Esophagus (tissue), 2 donors: ENCODE results near the gene GPR132. TPM values are rescaled to one million over a fixed set of nuclear protein-coding genes. Genes with fewer than 3 reads are reported as not detected.
A peak's percentile ranks its signal among the peaks of the same experiment; 100 is the strongest.

Experiments
- H3K27ac ChIP-seq, 2 donors: one replicate each; pipeline ENCODE4 v1.5.1; 2013; ENCODE audit warnings: low read depth in 2 of 2, mild to moderate bottlenecking in 2 of 2, inconsistent platforms in 1 of 2, low read length in 1 of 2, moderate library complexity in 1 of 2
- H3K27me3 ChIP-seq, 2 donors: one replicate each; pipeline ENCODE4 v1.6.1; 2013; ENCODE audit warnings: low read length in 2 of 2, control low read depth in 1 of 2, mild to moderate bottlenecking in 1 of 2; ENCODE audit not compliant: insufficient read depth in 2 of 2, control insufficient read depth in 1 of 2
- H3K36me3 ChIP-seq, 2 donors: one replicate each; pipeline ENCODE4 v1.6.1; 2013; ENCODE audit warnings: low read length in 1 of 2; ENCODE audit not compliant: control insufficient read depth in 2 of 2, insufficient read depth in 2 of 2
- H3K4me1 ChIP-seq, 2 donors: one replicate each; pipeline ENCODE4 v1.6.1; 2013; ENCODE audit warnings: low read length in 1 of 2; ENCODE audit not compliant: control insufficient read depth in 2 of 2, insufficient read depth in 2 of 2
- H3K4me3 ChIP-seq, 2 donors: one replicate each; pipeline ENCODE4 v1.5.1; 2013; ENCODE audit warnings: low read length in 2 of 2, mild to moderate bottlenecking in 2 of 2, low read depth in 1 of 2, moderate library complexity in 1 of 2
- H3K9me3 ChIP-seq, 2 donors: one replicate each; pipeline ENCODE4 v1.6.1; 2013; ENCODE audit warnings: mild to moderate bottlenecking in 2 of 2, low read depth in 1 of 2, low read length in 1 of 2, moderate library complexity in 1 of 2; ENCODE audit not compliant: control insufficient read depth in 2 of 2, insufficient read depth in 1 of 2
- WGBS, 2 donors: extraction: QIAGEN DNeasy Blood & Tissue Kit; methylation state at CpG; one replicate each; pipeline ENCODE4 v1.1.7; 2013; 5-methylcytosine and 5-hydroxymethylcytosine counted together
- polyA plus RNA-seq, 2 donors: library from polyadenylated mRNA; stranded (reverse); fragments of 200-250 nt; gene quantifications; one replicate each; pipeline ENCODE4 v1.2.3, GENCODE V29; 2013
- donor health status: healthy with polysubstance abuse.
- donor health status: Bipolar disorder and iron deficiency.

Gene GPR132
- polyA plus RNA-seq, 2 donors, result 0.42 to 0.47 TPM

GRCh38 chr14:105099778-105100177, 34.5 kb upstream of the GPR132 start:
- H3K27ac ChIP-seq, result no peak overlapping the region
- no peak overlapping the region for H3K4me3 ChIP-seq
- peaks cover 2 to 8% of the 10 kb centered on the region in 2 donors for H3K4me1 ChIP-seq
- peaks cover 0 to 4% of the 10 kb centered on the region in 2 donors for H3K9me3 ChIP-seq
- H3K36me3 ChIP-seq, result no peaks in the 10 kb centered on the region
- no peaks in the 10 kb centered on the region for H3K27me3 ChIP-seq
- 73 to 75% methylated on average over 6 of the region's 6 CpGs for WGBS, 2 donors

DNA sequence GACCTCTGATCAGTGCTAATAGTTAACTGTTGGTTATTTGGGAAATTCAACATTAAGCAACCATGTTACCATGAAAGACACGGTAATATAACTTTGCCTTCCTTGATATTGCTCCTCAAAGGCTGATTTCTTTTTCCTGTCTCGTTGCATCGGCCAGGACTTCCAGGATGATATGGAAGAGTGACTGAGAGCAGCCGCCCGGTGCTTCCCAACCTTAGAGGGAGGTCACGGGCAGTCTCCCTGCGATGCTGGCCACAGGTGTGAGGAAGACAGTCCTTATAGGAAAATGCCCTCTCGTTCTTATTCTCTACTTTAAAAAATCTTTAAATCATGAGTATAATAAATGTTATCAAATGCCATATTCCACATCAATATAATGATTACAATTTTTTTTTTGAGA, 33.1 kb upstream of the GPR132 start:
- Histone ChIP-seq H3K9me3 (peaks cover 0 to 4% of the 10 kb centered on the region in 2 donors), H3K27ac (no peak overlapping the region), H3K36me3 (no peaks in the 10 kb centered on the region), H3K4me1 (peaks cover 2 to 18% of the 10 kb centered on the region in 2 donors), H3K27me3 (no peaks in the 10 kb centered on the region), H3K4me3 (no peak overlapping the region)
- 87 to 88% methylated on average over 8 of the region's 8 CpGs for WGBS, 2 donors

- Histone ChIP-seq H3K4me3 (no peak overlapping the region), H3K27ac (peak overlapping the region in 1 of 2 donors; percentile 17), H3K27me3 (no peaks in the 10 kb centered on the region), H3K4me1 (peaks cover 2 to 20% of the 10 kb centered on the region in 2 donors), H3K36me3 (no peaks in the 10 kb centered on the region), H3K9me3 (peaks cover 0 to 4% of the 10 kb centered on the region in 2 donors)
- WGBS, 2 donors, result 57 to 68% methylated on average over 7 of the region's 7 CpGs
These were observed 32.5 kb upstream of the GPR132 start for GRCh38 chr14:105097794-105098127.

DNA sequence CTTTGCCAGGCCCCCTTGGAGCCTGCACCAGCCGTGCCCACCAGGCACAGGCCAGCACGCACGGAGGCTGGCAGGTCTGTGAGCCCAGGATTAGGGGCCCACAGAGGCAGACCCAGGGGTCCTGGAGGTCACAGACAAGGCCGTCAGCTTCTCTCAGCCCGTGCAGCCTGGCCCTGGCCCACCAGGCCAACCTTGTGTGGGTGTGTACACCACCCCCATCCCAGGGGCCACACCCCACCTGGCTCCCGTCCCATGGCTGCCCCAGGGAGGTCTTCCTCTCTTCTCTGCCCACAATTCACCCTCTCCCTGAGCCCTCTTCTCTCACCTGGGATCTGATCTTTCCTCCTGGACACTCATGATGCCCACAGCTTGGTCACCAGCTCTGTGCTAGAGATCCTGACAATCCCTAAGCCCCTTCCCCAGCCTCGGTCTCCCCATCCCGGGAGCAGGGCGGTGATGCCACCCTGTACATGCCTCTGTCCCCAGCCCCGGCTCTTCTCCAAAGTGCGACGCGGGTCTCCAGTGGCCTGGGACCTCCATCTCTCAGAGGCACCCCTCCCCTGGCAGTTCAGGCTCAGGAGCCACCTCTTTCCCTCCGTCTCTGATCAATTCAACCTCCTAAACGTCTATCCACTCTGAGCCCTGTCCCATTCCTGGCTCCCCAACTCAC, 31.1 kb upstream of the GPR132 start:
- Histone ChIP-seq H3K4me1 (peaks cover 4 to 33% of the 10 kb centered on the region in 2 donors), H3K27ac (no peak overlapping the region)
- WGBS, 2 donors, result 80 to 90% methylated on average over 15 of the region's 15 CpGs

GRCh38 chr14:105095236-105095805, 30.1 kb upstream of the GPR132 start:
- Histone ChIP-seq H3K4me3 (no peak overlapping the region), H3K9me3 (peaks cover 0 to 4% of the 10 kb centered on the region in 2 donors), H3K36me3 (no peaks in the 10 kb centered on the region), H3K27me3 (no peaks in the 10 kb centered on the region), H3K27ac (no peak overlapping the region), H3K4me1 (peaks cover 8 to 40% of the 10 kb centered on the region in 2 donors)
- whole genome bisulfite sequencing, 2 donors, result 90 to 92% methylated on average over 7 of the region's 7 CpGs

More for the DNA sequence above, 31.1 kb upstream of the GPR132 start:
- no peak overlapping the region for H3K4me3 ChIP-seq
- H3K9me3 ChIP-seq, result peaks cover 0 to 4% of the 10 kb centered on the region in 2 donors
- no peaks in the 10 kb centered on the region for H3K27me3 ChIP-seq
- H3K36me3 ChIP-seq, result no peaks in the 10 kb centered on the region

DNA sequence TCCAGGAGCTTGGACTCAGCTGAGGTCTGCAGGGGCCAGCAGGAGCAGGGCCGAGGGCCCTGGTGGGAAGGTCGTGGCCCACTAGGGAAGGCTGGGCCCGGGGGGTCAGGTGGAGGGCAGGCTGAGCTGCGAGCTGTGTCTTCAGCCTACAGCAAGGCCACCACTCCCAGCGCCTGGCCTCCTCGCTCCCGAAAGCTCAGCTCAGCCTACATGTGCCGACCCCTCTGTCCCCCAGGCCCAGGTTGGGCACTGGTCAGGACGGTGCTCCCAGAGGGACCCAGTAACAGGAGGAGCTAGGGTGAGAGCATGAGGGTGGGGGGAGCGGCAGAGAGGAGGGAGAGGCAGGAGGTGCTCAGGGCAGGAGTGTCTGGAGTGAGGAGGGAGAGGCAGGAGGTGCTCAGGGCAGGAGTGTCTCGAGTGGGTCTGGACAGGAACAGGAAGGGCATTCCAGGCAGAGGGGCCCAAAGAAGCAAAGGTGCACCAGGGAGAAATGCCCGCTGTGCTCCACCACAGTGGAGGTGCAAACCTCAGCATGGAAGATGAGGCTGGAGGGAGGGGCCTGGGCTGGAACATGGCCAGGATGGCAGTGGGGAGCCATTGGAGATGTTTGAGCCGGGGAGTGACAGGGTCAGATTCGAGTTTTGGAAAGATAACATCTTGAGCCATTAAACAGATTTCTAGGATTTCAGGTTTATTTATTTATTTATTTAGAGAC, 29.1 kb upstream of the GPR132 start:
- no peaks in the 10 kb centered on the region for H3K36me3 ChIP-seq
- WGBS, 2 donors, result 59 to 66% methylated on average over 14 of the region's 14 CpGs
- no peaks in the 10 kb centered on the region for H3K9me3 ChIP-seq
- peak overlapping the region; percentile 60 to 62 for H3K4me3 ChIP-seq
- H3K4me1 ChIP-seq, result peaks cover 8 to 44% of the 10 kb centered on the region in 2 donors
- peak overlapping the region in 1 of 2 donors; percentile 66 for H3K27ac ChIP-seq
- H3K27me3 ChIP-seq, result no peaks in the 10 kb centered on the region

DNA sequence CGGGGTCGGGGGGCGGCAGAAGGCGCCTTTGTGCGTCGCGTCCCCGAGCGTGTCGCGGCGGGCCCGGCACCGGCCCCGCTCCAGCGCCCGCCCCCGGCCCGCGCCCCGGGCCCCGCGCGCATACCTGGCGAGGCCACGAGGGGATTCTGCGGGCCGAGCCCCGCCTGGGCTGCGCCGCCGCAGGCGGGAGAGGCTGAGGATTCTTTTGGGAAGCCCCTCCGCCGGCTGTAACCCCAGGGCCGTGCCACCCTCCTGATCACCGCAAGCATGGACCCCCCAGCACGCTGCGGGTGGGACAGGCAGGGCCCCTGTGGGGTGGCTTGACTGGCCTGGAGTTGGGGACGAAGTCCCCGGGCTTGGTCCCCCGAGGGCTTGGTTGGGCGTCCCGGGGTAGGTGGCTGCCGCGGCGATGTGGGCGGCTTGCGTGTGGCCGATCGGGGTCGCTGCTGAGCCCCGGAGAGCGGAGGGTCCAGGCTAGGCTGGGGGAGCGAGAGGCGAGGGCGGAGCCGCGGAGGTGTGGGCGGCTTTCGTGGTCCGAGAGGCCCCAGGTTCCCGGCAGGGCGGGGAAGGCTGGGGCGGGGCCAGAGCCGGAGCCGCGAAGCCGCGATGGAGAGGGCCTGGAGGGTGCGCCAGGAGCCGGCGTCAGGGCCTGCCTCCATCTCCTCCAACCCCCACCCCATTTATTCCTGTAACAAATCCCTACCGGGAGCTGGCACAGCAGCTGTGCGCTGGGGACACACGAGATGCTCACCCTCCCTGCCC, 28.4 kb upstream of the GPR132 start:
- H3K27me3 ChIP-seq, result no peaks in the 10 kb centered on the region
- no peaks in the 10 kb centered on the region for H3K36me3 ChIP-seq
- H3K4me3 ChIP-seq, result peak overlapping the region; percentile 60 to 62
- WGBS, 2 donors, result 1% methylated on average over 28 to 76 of the region's 76 CpGs
- peaks cover 8 to 47% of the 10 kb centered on the region in 2 donors for H3K4me1 ChIP-seq
- peak overlapping the region; percentile 84 to 90 for H3K27ac ChIP-seq
- no peaks in the 10 kb centered on the region for H3K9me3 ChIP-seq

DNA sequence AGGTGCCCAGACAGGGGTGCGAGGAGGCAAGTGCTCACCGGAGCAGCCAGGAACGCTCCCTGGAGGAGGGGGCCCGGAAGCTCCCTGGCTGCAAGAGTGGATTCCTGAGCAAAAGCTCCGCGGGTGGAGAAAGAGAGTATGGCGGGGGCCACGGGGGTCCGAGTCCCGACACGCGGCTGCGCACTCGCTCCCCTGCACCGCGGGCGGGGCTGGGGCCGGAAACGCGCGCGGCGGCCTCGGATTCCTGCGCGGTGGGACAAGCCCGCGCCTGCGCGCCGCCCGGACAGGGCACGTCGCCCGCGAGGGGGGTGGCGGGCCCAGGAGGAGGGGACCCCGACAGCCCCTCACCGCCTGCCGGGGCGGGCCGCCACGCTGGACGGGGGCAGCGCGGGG, 27.8 kb upstream of the GPR132 start:
- Histone ChIP-seq H3K27ac (peak overlapping the region; percentile 84 to 90), H3K36me3 (no peaks in the 10 kb centered on the region)
- 1 to 3% methylated on average over 22 to 46 of the region's 46 CpGs for WGBS, 2 donors

More for the DNA sequence above, 27.8 kb upstream of the GPR132 start:
- no peaks in the 10 kb centered on the region for H3K27me3 ChIP-seq
- H3K9me3 ChIP-seq, result no peaks in the 10 kb centered on the region
- peak overlapping the region; percentile 60 to 62 for H3K4me3 ChIP-seq
- H3K4me1 ChIP-seq, result peaks cover 8 to 52% of the 10 kb centered on the region in 2 donors
